Measurements from ENCODE around the gene MAN2A2. TPM values are rescaled to one million over a fixed set of nuclear protein-coding genes. Genes with fewer than 3 reads are reported as not detected.
A peak's percentile ranks its signal among the peaks of the same experiment; 100 is the strongest.

MAN2A2 gene
- polyA plus RNA-seq, 3 donors = 6.6 to 318 (median 7.3) TPM

DNA sequence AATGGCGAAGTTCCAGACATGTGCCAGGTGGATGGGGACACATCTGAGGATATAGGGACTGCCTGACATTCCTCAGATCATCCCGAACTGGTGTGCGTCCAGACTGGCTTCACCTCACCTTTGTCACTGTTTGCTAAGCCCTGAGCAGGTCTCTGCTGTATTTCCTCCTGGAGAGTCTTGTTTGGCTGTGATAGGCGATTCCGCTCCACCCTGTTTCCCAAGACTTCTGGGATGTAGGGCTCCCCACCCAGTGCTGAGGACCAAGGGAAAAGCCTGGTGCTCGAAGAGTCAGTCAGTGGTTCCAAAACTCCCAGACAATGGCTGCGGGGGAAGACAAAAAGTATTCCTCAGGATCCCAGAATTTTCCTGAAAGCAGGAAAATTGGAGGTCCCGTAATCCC lies 45.8 kb upstream of the MAN2A2 start:
- H3K4me2 ChIP-seq (replicated peaks; ENCODE audit: extremely low read depth, low read length, poor library complexity, severe bottlenecking) = no peak overlapping the region
- Mint-ChIP-seq H3K4me1 (peaks cover 62% of the 10 kb centered on the region), H3K27me3 (ENCODE audit: low read depth in 3 of 3) (peaks cover 0 to 13% (median 4%) of the 10 kb centered on the region in 3 donors), H3K27ac (no peak overlapping the region), H3K4me3 (no peak overlapping the region), H3K36me3 (peaks cover 9 to 20% of the 10 kb centered on the region in 2 donors), H3K9me3 (peaks cover 0 to 3% (median 0%) of the 10 kb centered on the region in 7 donors)
- no peak overlapping the region for H3K27ac ChIP-seq (ENCODE audit: low read depth in 1 of 2, low read length in 2 of 2)
- H3K9ac ChIP-seq (ENCODE audit: insufficient read depth, low read length, poor library complexity, severe bottlenecking) = no peak overlapping the region
- no peaks in the 10 kb centered on the region for H3K79me2 ChIP-seq (ENCODE audit: insufficient read depth, low read length)
- no peaks in the 10 kb centered on the region for H4K20me1 ChIP-seq (ENCODE audit: insufficient read depth, low read length)
- DNase-seq = peak in 1 of 3 donors; percentile 2
- H2AFZ ChIP-seq (ENCODE audit: insufficient read depth, low read depth, low read length, poor library complexity, severe bottlenecking) = no peak overlapping the region
- no peaks in the 10 kb centered on the region for H3K36me3 ChIP-seq (replicated peaks in 1 of 2; ENCODE audit: control insufficient read depth in 1 of 2, insufficient read depth in 2 of 2, low read length in 2 of 2)
- TF ChIP-seq, protein P1, sequence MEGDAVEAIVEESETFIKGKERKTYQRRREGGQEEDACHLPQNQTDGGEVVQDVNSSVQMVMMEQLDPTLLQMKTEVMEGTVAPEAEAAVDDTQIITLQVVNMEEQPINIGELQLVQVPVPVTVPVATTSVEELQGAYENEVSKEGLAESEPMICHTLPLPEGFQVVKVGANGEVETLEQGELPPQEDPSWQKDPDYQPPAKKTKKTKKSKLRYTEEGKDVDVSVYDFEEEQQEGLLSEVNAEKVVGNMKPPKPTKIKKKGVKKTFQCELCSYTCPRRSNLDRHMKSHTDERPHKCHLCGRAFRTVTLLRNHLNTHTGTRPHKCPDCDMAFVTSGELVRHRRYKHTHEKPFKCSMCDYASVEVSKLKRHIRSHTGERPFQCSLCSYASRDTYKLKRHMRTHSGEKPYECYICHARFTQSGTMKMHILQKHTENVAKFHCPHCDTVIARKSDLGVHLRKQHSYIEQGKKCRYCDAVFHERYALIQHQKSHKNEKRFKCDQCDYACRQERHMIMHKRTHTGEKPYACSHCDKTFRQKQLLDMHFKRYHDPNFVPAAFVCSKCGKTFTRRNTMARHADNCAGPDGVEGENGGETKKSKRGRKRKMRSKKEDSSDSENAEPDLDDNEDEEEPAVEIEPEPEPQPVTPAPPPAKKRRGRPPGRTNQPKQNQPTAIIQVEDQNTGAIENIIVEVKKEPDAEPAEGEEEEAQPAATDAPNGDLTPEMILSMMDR (IDR thresholded peaks at IDR 0.05) = no peak
- intact Hi-C loops (cut with micrococcal nuclease) = no loop called here
- H3K27me3 ChIP-seq (ENCODE audit: control insufficient read depth in 2 of 2, insufficient read depth in 2 of 2, low read length in 2 of 2) = no peaks in the 10 kb centered on the region
- WGBS (ENCODE audit: insufficient coverage) = 91% methylated on average over 5 of the region's 8 CpGs
- no peaks in the 10 kb centered on the region for H3K9me3 ChIP-seq (replicated peaks in 1 of 2; ENCODE audit: control insufficient read depth in 1 of 2, insufficient read depth in 1 of 2, low read length in 2 of 2)
- peaks cover 50 to 74% of the 10 kb centered on the region in 2 donors for H3K4me1 ChIP-seq (ENCODE audit: control insufficient read depth in 1 of 2, insufficient read depth in 2 of 2, low read length in 2 of 2)
- no peak overlapping the region for H3K4me3 ChIP-seq (replicated peaks in 1 of 3; ENCODE audit: low read depth in 2 of 3, low read length in 3 of 3)

DNA sequence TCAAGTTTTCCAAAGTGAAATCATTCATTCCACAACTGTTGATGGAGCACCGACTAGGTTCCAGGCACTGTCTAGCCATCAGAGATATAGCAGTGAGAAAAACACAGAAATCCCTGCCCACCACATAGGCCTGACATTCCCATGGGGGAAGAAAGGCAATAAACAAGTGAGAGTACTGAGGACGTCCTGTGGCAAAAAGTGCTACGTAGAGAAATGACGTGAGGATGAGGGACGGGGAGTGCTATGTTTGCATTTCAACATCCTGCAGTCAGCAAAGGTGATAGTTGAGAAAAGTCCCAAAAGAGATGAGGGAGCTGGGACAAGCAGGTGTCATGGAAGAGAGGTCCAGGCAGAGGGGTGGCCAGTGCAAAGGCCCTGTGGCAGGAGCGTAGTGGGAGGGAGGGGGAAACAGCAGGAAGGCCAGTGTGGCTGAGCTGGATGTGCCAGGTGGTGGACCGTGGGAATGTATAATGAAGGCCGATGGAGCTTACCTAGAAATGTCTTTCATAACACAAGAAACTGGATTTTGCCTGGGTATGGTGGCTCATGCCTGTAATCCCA lies 45.1 kb upstream of the MAN2A2 start:
- peak in 1 of 3 donors; percentile 1 for DNase-seq
- H4K20me1 ChIP-seq (ENCODE audit: insufficient read depth, low read length) = no peaks in the 10 kb centered on the region
- Mint-ChIP-seq H3K36me3 (peaks cover 9 to 20% of the 10 kb centered on the region in 2 donors), H3K27ac (peak overlapping the region in 3 of 7 donors; percentile 0 to 3 (median 2)), H3K9me3 (peaks cover 0 to 3% (median 0%) of the 10 kb centered on the region in 7 donors), H3K27me3 (ENCODE audit: low read depth in 3 of 3) (peaks cover 0 to 13% (median 4%) of the 10 kb centered on the region in 3 donors), H3K4me3 (no peak overlapping the region), H3K4me1 (peaks cover 62% of the 10 kb centered on the region)
- H3K79me2 ChIP-seq (ENCODE audit: insufficient read depth, low read length) = no peaks in the 10 kb centered on the region
- intact Hi-C loops (cut with micrococcal nuclease) = no loop called here
- no peaks in the 10 kb centered on the region for H3K27me3 ChIP-seq (ENCODE audit: control insufficient read depth in 2 of 2, insufficient read depth in 2 of 2, low read length in 2 of 2)
- H3K36me3 ChIP-seq (replicated peaks in 1 of 2; ENCODE audit: control insufficient read depth in 1 of 2, insufficient read depth in 2 of 2, low read length in 2 of 2) = no peaks in the 10 kb centered on the region
- H2AFZ ChIP-seq (ENCODE audit: insufficient read depth, low read depth, low read length, poor library complexity, severe bottlenecking) = no peak overlapping the region
- peaks cover 50 to 74% of the 10 kb centered on the region in 2 donors for H3K4me1 ChIP-seq (ENCODE audit: control insufficient read depth in 1 of 2, insufficient read depth in 2 of 2, low read length in 2 of 2)
- no peak overlapping the region for H3K27ac ChIP-seq (ENCODE audit: low read depth in 1 of 2, low read length in 2 of 2)
- 96% methylated on average over 7 of the region's 8 CpGs for WGBS (ENCODE audit: insufficient coverage)
- TF ChIP-seq, protein P1 (IDR thresholded peaks at IDR 0.05) = no peak
- H3K4me3 ChIP-seq (replicated peaks in 1 of 3; ENCODE audit: low read depth in 2 of 3, low read length in 3 of 3) = no peak overlapping the region
- H3K4me2 ChIP-seq (replicated peaks; ENCODE audit: extremely low read depth, low read length, poor library complexity, severe bottlenecking) = no peak overlapping the region
- H3K9ac ChIP-seq (ENCODE audit: insufficient read depth, low read length, poor library complexity, severe bottlenecking) = no peak overlapping the region
- H3K9me3 ChIP-seq (replicated peaks in 1 of 2; ENCODE audit: control insufficient read depth in 1 of 2, insufficient read depth in 1 of 2, low read length in 2 of 2) = no peaks in the 10 kb centered on the region
